Renal cortical epithelial cell (primary cell): ENCODE results near the gene ATPAF1. TPM values are rescaled to one million over a fixed set of nuclear protein-coding genes. Genes with fewer than 3 reads are reported as not detected.
A peak's percentile ranks its signal among the peaks of the same experiment; 100 is the strongest.
"Not testable (repeated sequence)": the region's sequence is repeated elsewhere in the genome, so short reads cannot be mapped to it uniquely, and the experiment has no call there.

Experiments
- DNase-seq: peaks from one replicate; pipeline ENCODE4 v3.0.0-alpha.2; 2011; ENCODE audit warnings: low read depth
- total RNA-seq: library from RNA; depleted of rRNA; stranded (reverse); fragments of >200 nt; gene quantifications from 2 replicates; pipeline ENCODE4 v1.2.3, GENCODE V29; 2014

The ATPAF1 gene
- 36.8 and 49.9 TPM in 2 replicates for total RNA-seq

- peak; percentile 49 for DNase-seq
Observed at GRCh38 chr1:46667782-46668760, at the start of gene ATPAF1. TSS of gene ATPAF1 (minus strand) at chr1:46668364. CDS start at chr1:46668322, 42 bp downstream.

GRCh38 chr1:46717654-46718053 lies 49.5 kb upstream of the ATPAF1 start:
- DNase-seq, result no peak

GRCh38 chr1:46714976-46715375 lies 46.8 kb upstream of the ATPAF1 start:
- DNase-seq, result peak; percentile 13

- no peak for DNase-seq
Observed at GRCh38 chr1:46708121-46708520, 40.0 kb upstream of the ATPAF1 start.

GRCh38 chr1:46705408-46705807 lies 37.2 kb upstream of the ATPAF1 start:
- no peak for DNase-seq

GRCh38 chr1:46703927-46704641 lies 35.9 kb upstream of the ATPAF1 start:
- DNase-seq, result no peak

GRCh38 chr1:46699666-46700065 lies 31.5 kb upstream of the ATPAF1 start:
- no peak for DNase-seq

GRCh38 chr1:46697053-46697452 lies 28.9 kb upstream of the ATPAF1 start:
- DNase-seq, result no peak

- DNase-seq, result not testable (repeated sequence)
Observed at GRCh38 chr1:46694676-46695075, 26.5 kb upstream of the ATPAF1 start.

GRCh38 chr1:46692811-46693770 lies 24.9 kb upstream of the ATPAF1 start:
- DNase-seq, result no peak

GRCh38 chr1:46691997-46692790 lies 24.0 kb upstream of the ATPAF1 start:
- no peak for DNase-seq

GRCh38 chr1:46690931-46691421 lies 22.8 kb upstream of the ATPAF1 start:
- no peak for DNase-seq

GRCh38 chr1:46689897-46690296 lies 21.7 kb upstream of the ATPAF1 start:
- DNase-seq, result no peak

- no peak for DNase-seq
Observed at GRCh38 chr1:46689356-46689755, 21.2 kb upstream of the ATPAF1 start.

GRCh38 chr1:46687921-46688509 lies 19.9 kb upstream of the ATPAF1 start:
- no peak for DNase-seq

- peak; percentile 22 for DNase-seq
Observed at GRCh38 chr1:46687093-46687659, 19.0 kb upstream of the ATPAF1 start.

GRCh38 chr1:46686255-46686654 lies 18.1 kb upstream of the ATPAF1 start:
- no peak for DNase-seq

GRCh38 chr1:46684670-46685069 lies 16.5 kb upstream of the ATPAF1 start:
- DNase-seq, result no peak

GRCh38 chr1:46682064-46682463 lies 13.9 kb upstream of the ATPAF1 start:
- no peak for DNase-seq
